WTC11 (cell line): ENCODE measurements around the gene ATP9A.

Source experiments
- JUN ChIP-seq: sonication (generic); formaldehyde crosslinking; IDR thresholded peaks from 2 replicates; pipeline ENCODE4 v1.8.0; 2023; ENCODE audit warnings: mild to moderate bottlenecking, missing genetic modification reagents
- SMAD3 ChIP-seq: sonication (generic); formaldehyde crosslinking; IDR thresholded peaks from 2 replicates; pipeline ENCODE4 v1.8.0; 2022; ENCODE audit warnings: missing genetic modification reagents, mild to moderate bottlenecking, borderline replicate concordance
- TF ChIP-seq, protein P1 (sequence below): sonication (generic); formaldehyde crosslinking; IDR thresholded peaks from 2 replicates; pipeline ENCODE4 v1.8.0; 2022; ENCODE audit warnings: mild to moderate bottlenecking, missing genetic modification reagents
- TF ChIP-seq, protein P2 (sequence below): fragments of 200-600 bp; IDR thresholded peaks from 2 replicates; pipeline ENCODE4 v1.8.0; 2022; ENCODE audit warnings: antibody characterized with exemption

- TF ChIP-seq, protein P1, sequence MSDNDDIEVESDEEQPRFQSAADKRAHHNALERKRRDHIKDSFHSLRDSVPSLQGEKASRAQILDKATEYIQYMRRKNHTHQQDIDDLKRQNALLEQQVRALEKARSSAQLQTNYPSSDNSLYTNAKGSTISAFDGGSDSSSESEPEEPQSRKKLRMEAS = peak; percentile 67
- TF ChIP-seq, protein P2, sequence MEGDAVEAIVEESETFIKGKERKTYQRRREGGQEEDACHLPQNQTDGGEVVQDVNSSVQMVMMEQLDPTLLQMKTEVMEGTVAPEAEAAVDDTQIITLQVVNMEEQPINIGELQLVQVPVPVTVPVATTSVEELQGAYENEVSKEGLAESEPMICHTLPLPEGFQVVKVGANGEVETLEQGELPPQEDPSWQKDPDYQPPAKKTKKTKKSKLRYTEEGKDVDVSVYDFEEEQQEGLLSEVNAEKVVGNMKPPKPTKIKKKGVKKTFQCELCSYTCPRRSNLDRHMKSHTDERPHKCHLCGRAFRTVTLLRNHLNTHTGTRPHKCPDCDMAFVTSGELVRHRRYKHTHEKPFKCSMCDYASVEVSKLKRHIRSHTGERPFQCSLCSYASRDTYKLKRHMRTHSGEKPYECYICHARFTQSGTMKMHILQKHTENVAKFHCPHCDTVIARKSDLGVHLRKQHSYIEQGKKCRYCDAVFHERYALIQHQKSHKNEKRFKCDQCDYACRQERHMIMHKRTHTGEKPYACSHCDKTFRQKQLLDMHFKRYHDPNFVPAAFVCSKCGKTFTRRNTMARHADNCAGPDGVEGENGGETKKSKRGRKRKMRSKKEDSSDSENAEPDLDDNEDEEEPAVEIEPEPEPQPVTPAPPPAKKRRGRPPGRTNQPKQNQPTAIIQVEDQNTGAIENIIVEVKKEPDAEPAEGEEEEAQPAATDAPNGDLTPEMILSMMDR = peak; percentile 76
- no peak for TF ChIP-seq JUN (CRISPR knock-in tag)
- no peak for TF ChIP-seq SMAD3 (CRISPR knock-in tag)
Measured at GRCh38 chr20:51624157-51624731, 143.9 kb downstream of the ATP9A start.
